ENCODE data around the gene ELOVL5. TPM values are rescaled to one million over a fixed set of nuclear protein-coding genes. Genes with fewer than 3 reads are reported as not detected.

The ELOVL5 gene
- total RNA-seq, 1 experiment from 2014 or later, result 82.7 TPM

- no peak for DNase-seq
- H3K4me1 ChIP-seq (ENCODE audit: low read length), result peaks cover 50% of the 10 kb centered on the region
- peaks cover 98% of the 10 kb centered on the region for H3K79me2 ChIP-seq (ENCODE audit: low read length)
- H3K9me3 ChIP-seq (ENCODE audit: low read length), result no peaks in the 10 kb centered on the region
- peaks cover 12% of the 10 kb centered on the region; the same call in 1 of the 2 replicates for H3K36me3 ChIP-seq (ENCODE audit: insufficient read depth, low read length)
- H3K27me3 ChIP-seq (ENCODE audit: low read length), result no peaks in the 10 kb centered on the region
- H2AFZ ChIP-seq (ENCODE audit: low read length), result no peak overlapping the region
- H3K27ac ChIP-seq (ENCODE audit: low read length), result no peak overlapping the region
- peaks cover 82% of the 10 kb centered on the region for H4K20me1 ChIP-seq (ENCODE audit: insufficient read depth, low read depth, low read length)
- no peak overlapping the region for H3K4me2 ChIP-seq (ENCODE audit: low read depth, low read length, poor library complexity, severe bottlenecking)
- H3K9ac ChIP-seq (ENCODE audit: low read length), result no peak overlapping the region
- no peaks in the 10 kb centered on the region for H3K9me2 ChIP-seq (replicated peaks; ENCODE audit: insufficient read depth, low read length)
- H3K4me3 ChIP-seq (ENCODE audit: low read length), result no peak overlapping the region
Observed at GRCh38 chr6:53343092-53343491, 5.7 kb downstream of the ELOVL5 start.

DNA sequence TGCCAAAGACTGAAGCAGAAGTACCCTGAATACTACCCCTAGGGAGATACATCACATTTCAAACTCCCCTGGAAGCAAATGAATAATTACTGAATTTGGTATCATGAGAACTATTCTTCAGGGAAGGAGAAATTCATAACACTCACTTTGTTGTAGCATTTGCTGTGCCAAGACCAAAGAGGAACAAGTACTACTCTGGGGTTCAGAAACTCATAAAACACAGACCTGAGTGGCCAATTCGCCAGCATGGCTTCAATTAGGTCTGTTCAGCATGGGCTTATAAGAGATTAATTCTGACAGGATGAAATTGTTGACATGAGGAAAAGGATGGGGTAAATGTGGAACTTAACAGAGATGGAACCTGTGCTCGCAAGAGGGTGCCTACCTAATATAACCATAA lies 6.5 kb downstream of the ELOVL5 start:
- Histone ChIP-seq H3K79me2 (ENCODE audit: low read length) (peaks cover 98% of the 10 kb centered on the region), H3K27me3 (ENCODE audit: low read length) (no peaks in the 10 kb centered on the region), H3K9me3 (ENCODE audit: low read length) (no peaks in the 10 kb centered on the region), H2AFZ (ENCODE audit: low read length) (no peak overlapping the region), H4K20me1 (ENCODE audit: insufficient read depth, low read depth, low read length) (peaks cover 82% of the 10 kb centered on the region), H3K9ac (ENCODE audit: low read length) (no peak overlapping the region), H3K4me3 (ENCODE audit: low read length) (no peak overlapping the region), H3K27ac (ENCODE audit: low read length) (no peak overlapping the region), H3K4me2 (ENCODE audit: low read depth, low read length, poor library complexity, severe bottlenecking) (no peak overlapping the region), H3K36me3 (ENCODE audit: insufficient read depth, low read length) (peaks cover 12% of the 10 kb centered on the region; the same call in 1 of the 2 replicates), H3K4me1 (ENCODE audit: low read length) (peaks cover 50% of the 10 kb centered on the region), H3K9me2 (replicated peaks; ENCODE audit: insufficient read depth, low read length) (no peaks in the 10 kb centered on the region)
- DNase-seq, result no peak

GRCh38 chr6:53340536-53340935 lies 8.2 kb downstream of the ELOVL5 start:
- Histone ChIP-seq H3K27ac (ENCODE audit: low read length) (no peak overlapping the region), H4K20me1 (ENCODE audit: insufficient read depth, low read depth, low read length) (peaks cover 79% of the 10 kb centered on the region), H3K27me3 (ENCODE audit: low read length) (no peaks in the 10 kb centered on the region), H3K9me3 (ENCODE audit: low read length) (no peaks in the 10 kb centered on the region), H3K36me3 (ENCODE audit: insufficient read depth, low read length) (peaks cover 2% of the 10 kb centered on the region; the same call in 1 of the 2 replicates), H3K9me2 (replicated peaks; ENCODE audit: insufficient read depth, low read length) (no peaks in the 10 kb centered on the region), H3K4me2 (ENCODE audit: low read depth, low read length, poor library complexity, severe bottlenecking) (no peak overlapping the region), H3K9ac (ENCODE audit: low read length) (no peak overlapping the region), H3K4me1 (ENCODE audit: low read length) (peaks cover 59% of the 10 kb centered on the region), H3K79me2 (ENCODE audit: low read length) (peaks cover 98% of the 10 kb centered on the region), H3K4me3 (ENCODE audit: low read length) (no peak overlapping the region), H2AFZ (ENCODE audit: low read length) (no peak overlapping the region)
- DNase-seq, result no peak

GRCh38 chr6:53339424-53339823 lies 9.3 kb downstream of the ELOVL5 start:
- Histone ChIP-seq H3K4me2 (ENCODE audit: low read depth, low read length, poor library complexity, severe bottlenecking) (no peak overlapping the region), H3K79me2 (ENCODE audit: low read length) (peaks cover 98% of the 10 kb centered on the region), H3K4me1 (ENCODE audit: low read length) (peaks cover 57% of the 10 kb centered on the region), H3K9me3 (ENCODE audit: low read length) (no peaks in the 10 kb centered on the region), H3K36me3 (ENCODE audit: insufficient read depth, low read length) (no peaks in the 10 kb centered on the region), H3K27me3 (ENCODE audit: low read length) (no peaks in the 10 kb centered on the region), H4K20me1 (ENCODE audit: insufficient read depth, low read depth, low read length) (peaks cover 74% of the 10 kb centered on the region), H3K4me3 (ENCODE audit: low read length) (no peak overlapping the region), H2AFZ (ENCODE audit: low read length) (no peak overlapping the region), H3K27ac (ENCODE audit: low read length) (no peak overlapping the region), H3K9me2 (replicated peaks; ENCODE audit: insufficient read depth, low read length) (no peaks in the 10 kb centered on the region), H3K9ac (ENCODE audit: low read length) (no peak overlapping the region)
- no peak for DNase-seq

DNA sequence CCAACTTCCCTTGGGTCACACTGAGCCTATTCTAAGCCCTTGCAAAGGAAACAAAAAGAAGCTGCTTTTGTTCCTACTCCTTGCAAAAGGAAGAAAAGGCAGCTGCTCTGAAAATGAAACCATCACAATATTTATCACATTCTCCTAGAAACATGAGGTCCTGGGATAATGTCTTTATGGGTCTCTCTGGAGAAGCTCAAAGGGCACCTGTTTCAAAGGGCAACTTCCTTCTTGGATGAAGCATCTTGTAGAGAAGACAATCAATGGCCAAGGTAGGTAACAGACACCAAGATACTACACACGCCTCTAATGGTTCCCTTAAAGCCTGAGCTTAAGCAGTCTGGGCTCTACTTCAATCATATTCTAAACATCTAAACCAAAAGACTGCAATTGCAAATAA lies 10.4 kb downstream of the ELOVL5 start:
- H2AFZ ChIP-seq (ENCODE audit: low read length), result no peak overlapping the region
- H3K4me3 ChIP-seq (ENCODE audit: low read length), result no peak overlapping the region
- H3K27me3 ChIP-seq (ENCODE audit: low read length), result no peaks in the 10 kb centered on the region
- peaks cover 96% of the 10 kb centered on the region for H3K79me2 ChIP-seq (ENCODE audit: low read length)
- H4K20me1 ChIP-seq (ENCODE audit: insufficient read depth, low read depth, low read length), result peaks cover 66% of the 10 kb centered on the region
- no peak for DNase-seq
- no peak overlapping the region for H3K9ac ChIP-seq (ENCODE audit: low read length)
- peaks cover 47% of the 10 kb centered on the region for H3K4me1 ChIP-seq (ENCODE audit: low read length)
- H3K9me2 ChIP-seq (replicated peaks; ENCODE audit: insufficient read depth, low read length), result no peaks in the 10 kb centered on the region
- H3K4me2 ChIP-seq (ENCODE audit: low read depth, low read length, poor library complexity, severe bottlenecking), result no peak overlapping the region
- H3K27ac ChIP-seq (ENCODE audit: low read length), result no peak overlapping the region
- no peaks in the 10 kb centered on the region for H3K9me3 ChIP-seq (ENCODE audit: low read length)
- H3K36me3 ChIP-seq (ENCODE audit: insufficient read depth, low read length), result no peaks in the 10 kb centered on the region

- Histone ChIP-seq H2AFZ (ENCODE audit: low read length) (no peak overlapping the region), H3K9ac (ENCODE audit: low read length) (no peak overlapping the region), H3K4me3 (ENCODE audit: low read length) (no peak overlapping the region; the same call in 1 of the 2 replicates), H3K9me2 (replicated peaks; ENCODE audit: insufficient read depth, low read length) (no peaks in the 10 kb centered on the region), H3K36me3 (ENCODE audit: insufficient read depth, low read length) (0 out of 2 replicates have a peak, but pooled peaks cover 11% of the 10 kb centered on the region), H3K79me2 (ENCODE audit: low read length) (peaks cover 96% of the 10 kb centered on the region), H3K4me2 (ENCODE audit: low read depth, low read length, poor library complexity, severe bottlenecking) (peak overlapping the region; percentile 3), H3K4me1 (ENCODE audit: low read length) (peaks cover 35% of the 10 kb centered on the region), H3K27me3 (ENCODE audit: low read length) (no peaks in the 10 kb centered on the region), H4K20me1 (ENCODE audit: insufficient read depth, low read depth, low read length) (peaks cover 47% of the 10 kb centered on the region), H3K27ac (ENCODE audit: low read length) (no peak overlapping the region), H3K9me3 (ENCODE audit: low read length) (no peaks in the 10 kb centered on the region)
- no peak for DNase-seq
Observed at GRCh38 chr6:53336070-53336469, 12.7 kb downstream of the ELOVL5 start.

GRCh38 chr6:53335224-53335994 lies 13.3 kb downstream of the ELOVL5 start:
- peaks cover 45% of the 10 kb centered on the region for H4K20me1 ChIP-seq (ENCODE audit: insufficient read depth, low read depth, low read length)
- H2AFZ ChIP-seq (ENCODE audit: low read length), result no peak overlapping the region
- H3K4me1 ChIP-seq (ENCODE audit: low read length), result peaks cover 35% of the 10 kb centered on the region
- H3K9me2 ChIP-seq (replicated peaks; ENCODE audit: insufficient read depth, low read length), result no peaks in the 10 kb centered on the region
- H3K27me3 ChIP-seq (ENCODE audit: low read length), result no peaks in the 10 kb centered on the region
- H3K79me2 ChIP-seq (ENCODE audit: low read length), result peaks cover 96% of the 10 kb centered on the region
- peak overlapping the region; percentile 26; the same call in 1 of the 2 replicates for H3K27ac ChIP-seq (ENCODE audit: low read length)
- DNase-seq, result peak; percentile 68
- peak overlapping the region; percentile 3 for H3K4me2 ChIP-seq (ENCODE audit: low read depth, low read length, poor library complexity, severe bottlenecking)
- H3K9ac ChIP-seq (ENCODE audit: low read length), result no peak overlapping the region
- 0 out of 2 replicates have a peak, but pooled peaks cover 11% of the 10 kb centered on the region for H3K36me3 ChIP-seq (ENCODE audit: insufficient read depth, low read length)
- no peaks in the 10 kb centered on the region for H3K9me3 ChIP-seq (ENCODE audit: low read length)
- no peak overlapping the region; the same call in 1 of the 2 replicates for H3K4me3 ChIP-seq (ENCODE audit: low read length)

GRCh38 chr6:53333439-53334408 lies 15.0 kb downstream of the ELOVL5 start:
- H3K4me1 ChIP-seq (ENCODE audit: low read length), result peaks cover 35% of the 10 kb centered on the region
- no peak for DNase-seq
- no peak overlapping the region for H3K9ac ChIP-seq (ENCODE audit: low read length)
- H3K79me2 ChIP-seq (ENCODE audit: low read length), result peaks cover 92% of the 10 kb centered on the region
- no peak overlapping the region for H3K4me2 ChIP-seq (ENCODE audit: low read depth, low read length, poor library complexity, severe bottlenecking)
- no peaks in the 10 kb centered on the region for H3K9me2 ChIP-seq (replicated peaks; ENCODE audit: insufficient read depth, low read length)
- no peak overlapping the region for H3K27ac ChIP-seq (ENCODE audit: low read length)
- no peaks in the 10 kb centered on the region for H3K9me3 ChIP-seq (ENCODE audit: low read length)
- peaks cover 34% of the 10 kb centered on the region for H4K20me1 ChIP-seq (ENCODE audit: insufficient read depth, low read depth, low read length)
- H3K27me3 ChIP-seq (ENCODE audit: low read length), result no peaks in the 10 kb centered on the region
- no peak overlapping the region for H2AFZ ChIP-seq (ENCODE audit: low read length)
- H3K4me3 ChIP-seq (ENCODE audit: low read length), result no peak overlapping the region
- 0 out of 2 replicates have a peak, but pooled peaks cover 11% of the 10 kb centered on the region for H3K36me3 ChIP-seq (ENCODE audit: insufficient read depth, low read length)
